ENCODE measurements around the gene KY. TPM values are rescaled to one million over a fixed set of nuclear protein-coding genes. Genes with fewer than 3 reads are reported as not detected.

KY gene, protein sequence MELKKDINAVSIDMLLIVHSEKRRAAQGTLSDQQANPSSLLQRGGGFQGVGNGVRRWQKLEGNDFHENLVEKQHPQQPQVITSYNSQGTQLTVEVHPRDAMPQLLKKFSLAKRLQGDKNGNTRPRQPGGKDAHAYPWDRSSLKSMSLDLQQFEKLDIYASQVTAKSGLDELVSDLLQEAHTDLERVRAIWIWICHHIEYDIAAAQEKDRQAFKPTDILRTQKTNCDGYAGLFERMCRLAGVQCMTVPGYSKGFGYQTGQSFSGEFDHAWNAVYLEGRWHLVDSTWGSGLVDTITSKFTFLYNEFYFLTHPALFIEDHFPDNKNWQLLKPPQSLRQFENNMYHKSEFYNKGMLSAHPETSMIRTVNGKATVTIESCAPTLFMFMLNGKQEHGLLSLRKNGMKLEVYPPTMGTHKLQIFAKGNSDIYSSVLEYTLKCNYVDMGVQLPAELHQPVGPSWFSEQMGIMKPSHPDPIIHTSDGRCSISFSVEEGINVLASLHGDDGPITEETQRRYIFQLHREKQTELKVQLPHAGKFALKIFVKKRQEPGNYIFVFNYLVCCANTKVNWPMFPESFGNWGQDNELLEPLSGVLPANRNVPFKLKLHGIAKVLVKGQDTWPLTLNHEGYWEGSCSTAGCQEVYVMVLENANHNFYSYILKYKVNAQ
- total RNA-seq (2016; rRNA removed; fragmentation: Illumina TruSeq; extraction: Trizol) (not detected in 2 replicates), polyA plus RNA-seq (2011; rRNA removed) (not detected in 2 replicates), polyA minus RNA-seq (2011; rRNA and poly(A)+ RNA removed; ENCODE audit: low replicate concordance) (0.05 TPM in 1 of 2 replicates, not detected in the other), Bru-seq, nascent RNA (not detected), BruChase-seq, experiment 1, labeled RNA remaining after a 6-hour chase (not detected), BruChase-seq, experiment 2, labeled RNA remaining after a 2-hour chase (not detected)
- not detected in 2 replicates for total RNA-seq (2016; cell fraction: cytosol; rRNA removed; fragmentation: Illumina TruSeq; extraction: Trizol; ENCODE audit: low read depth)
- total RNA-seq (2016; cell fraction: insoluble cytoplasmic fraction; rRNA removed; fragmentation: Illumina TruSeq; extraction: Trizol): not detected in 2 replicates
- not detected in 2 replicates for total RNA-seq (2016; cell fraction: membrane; rRNA removed; fragmentation: Illumina TruSeq; extraction: Trizol)
- total RNA-seq (2016; cell fraction: nucleus; rRNA removed; fragmentation: Illumina TruSeq; extraction: Trizol): not detected in 2 replicates
- not detected in 2 replicates for polyA plus RNA-seq (2011; cell fraction: cytosol; rRNA removed)
- polyA plus RNA-seq (2011; cell fraction: nucleus; rRNA removed): not detected in 2 replicates
- polyA plus RNA-seq (2012): not detected in 2 replicates
- polyA plus RNA-seq (2016; cell fraction: cytosol; fragmentation: Illumina TruSeq; extraction: Trizol; ENCODE audit: low read depth): not detected in 2 replicates
- not detected in 2 replicates for polyA plus RNA-seq (2016; cell fraction: insoluble cytoplasmic fraction; fragmentation: Illumina TruSeq; extraction: Trizol; ENCODE audit: low read depth)
- not detected in 2 replicates for polyA plus RNA-seq (2016; cell fraction: membrane; fragmentation: Illumina TruSeq; extraction: Trizol; ENCODE audit: low read depth)
- not detected in 2 replicates for polyA plus RNA-seq (2016; cell fraction: nucleus; fragmentation: Illumina TruSeq; extraction: Trizol; ENCODE audit: insufficient read depth, low read depth)
- not detected in 2 replicates for polyA minus RNA-seq (2011; cell fraction: cytosol; rRNA and poly(A)+ RNA removed)
- polyA minus RNA-seq (2011; cell fraction: nucleus; rRNA and poly(A)+ RNA removed): not detected in 2 replicates
- long read RNA-seq, experiment 1: 0 reads
- long read RNA-seq, experiment 2: 0 reads

DNA sequence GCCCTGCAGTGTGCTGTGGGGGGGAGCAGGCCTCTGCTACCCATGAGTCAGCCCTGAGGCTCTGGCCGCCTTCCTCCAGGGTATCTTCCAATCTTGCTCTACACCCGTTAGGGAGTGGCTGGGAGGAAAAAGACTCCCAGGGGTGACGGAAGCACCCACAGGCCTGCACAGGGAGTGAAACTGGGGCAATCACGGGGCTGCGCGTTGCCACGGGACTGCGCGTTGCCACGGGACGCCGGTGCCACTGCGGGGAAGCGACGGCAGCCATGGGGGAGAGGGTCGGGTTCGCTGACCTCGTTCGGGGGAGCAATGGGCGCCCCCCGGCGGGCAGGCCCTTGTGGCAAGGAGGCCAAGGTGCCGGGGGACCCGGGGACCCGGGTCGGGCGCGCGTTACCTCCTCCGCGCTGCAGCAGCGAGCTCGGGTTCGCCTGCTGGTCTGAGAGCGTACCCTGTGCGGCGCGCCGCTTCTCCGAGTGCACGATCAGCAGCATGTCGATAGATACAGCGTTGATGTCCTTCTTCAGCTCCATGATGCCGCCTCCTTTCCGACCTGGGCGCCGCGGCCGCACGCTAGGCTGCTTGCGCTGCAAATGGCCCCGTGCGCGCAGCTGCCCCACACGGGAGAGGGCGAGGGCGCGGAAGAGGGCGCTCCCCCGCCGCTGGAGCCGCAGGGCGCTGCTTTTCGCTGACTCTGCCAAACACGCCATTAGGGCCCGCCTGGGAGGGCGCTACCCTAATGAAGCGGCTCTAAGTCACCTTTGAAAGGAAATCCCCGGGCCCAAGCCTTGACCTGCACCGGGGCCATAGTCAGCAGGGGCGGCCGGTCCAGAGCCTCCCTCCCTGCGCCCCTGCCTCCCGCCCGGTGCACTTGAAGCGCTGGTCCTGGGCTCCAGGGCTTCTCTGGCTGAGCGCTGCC lies at the start of gene KY:
TSS of gene KY (minus strand) at position 592 of the 916 bp plus-strand sequence. CDS start at position 530, 62 bp downstream.
- intact Hi-C loops (cut with micrococcal nuclease; ENCODE audit: unreplicated experiment): no loop called here
- TF ChIP-seq, protein P1, sequence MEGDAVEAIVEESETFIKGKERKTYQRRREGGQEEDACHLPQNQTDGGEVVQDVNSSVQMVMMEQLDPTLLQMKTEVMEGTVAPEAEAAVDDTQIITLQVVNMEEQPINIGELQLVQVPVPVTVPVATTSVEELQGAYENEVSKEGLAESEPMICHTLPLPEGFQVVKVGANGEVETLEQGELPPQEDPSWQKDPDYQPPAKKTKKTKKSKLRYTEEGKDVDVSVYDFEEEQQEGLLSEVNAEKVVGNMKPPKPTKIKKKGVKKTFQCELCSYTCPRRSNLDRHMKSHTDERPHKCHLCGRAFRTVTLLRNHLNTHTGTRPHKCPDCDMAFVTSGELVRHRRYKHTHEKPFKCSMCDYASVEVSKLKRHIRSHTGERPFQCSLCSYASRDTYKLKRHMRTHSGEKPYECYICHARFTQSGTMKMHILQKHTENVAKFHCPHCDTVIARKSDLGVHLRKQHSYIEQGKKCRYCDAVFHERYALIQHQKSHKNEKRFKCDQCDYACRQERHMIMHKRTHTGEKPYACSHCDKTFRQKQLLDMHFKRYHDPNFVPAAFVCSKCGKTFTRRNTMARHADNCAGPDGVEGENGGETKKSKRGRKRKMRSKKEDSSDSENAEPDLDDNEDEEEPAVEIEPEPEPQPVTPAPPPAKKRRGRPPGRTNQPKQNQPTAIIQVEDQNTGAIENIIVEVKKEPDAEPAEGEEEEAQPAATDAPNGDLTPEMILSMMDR (CRISPR knock-in tag; IDR thresholded peaks at IDR 0.05): peak; percentile 25; the same call in 1 of the 2 replicates
- TF ChIP-seq ZNF431 (CRISPR knock-in tag; IDR thresholded peaks at IDR 0.05; ENCODE audit: borderline replicate concordance, low read depth): no peak
- no peak for TF ChIP-seq SMC3 (IDR thresholded peaks at IDR 0.05; ENCODE audit: low read length)
- no peak for TF ChIP-seq ZNF232 (CRISPR knock-in tag; IDR thresholded peaks at IDR 0.05; ENCODE audit: borderline replicate concordance)
- peak; percentile 89 for TF ChIP-seq HNRNPLL (IDR thresholded peaks at IDR 0.05; ENCODE audit: low read depth, low read length, poor library complexity, severe bottlenecking)
- TF ChIP-seq FOXA3 (CRISPR knock-in tag; IDR thresholded peaks at IDR 0.05): no peak
- TF ChIP-seq, protein P2, sequence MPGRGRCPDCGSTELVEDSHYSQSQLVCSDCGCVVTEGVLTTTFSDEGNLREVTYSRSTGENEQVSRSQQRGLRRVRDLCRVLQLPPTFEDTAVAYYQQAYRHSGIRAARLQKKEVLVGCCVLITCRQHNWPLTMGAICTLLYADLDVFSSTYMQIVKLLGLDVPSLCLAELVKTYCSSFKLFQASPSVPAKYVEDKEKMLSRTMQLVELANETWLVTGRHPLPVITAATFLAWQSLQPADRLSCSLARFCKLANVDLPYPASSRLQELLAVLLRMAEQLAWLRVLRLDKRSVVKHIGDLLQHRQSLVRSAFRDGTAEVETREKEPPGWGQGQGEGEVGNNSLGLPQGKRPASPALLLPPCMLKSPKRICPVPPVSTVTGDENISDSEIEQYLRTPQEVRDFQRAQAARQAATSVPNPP (CRISPR knock-in tag; IDR thresholded peaks at IDR 0.05): no peak
- TF ChIP-seq MZF1 (CRISPR knock-in tag; IDR thresholded peaks at IDR 0.05; ENCODE audit: borderline replicate concordance): no peak
- no peak for TF ChIP-seq ZNF274 (CRISPR knock-in tag; IDR thresholded peaks at IDR 0.05)
- no peak for TF ChIP-seq NFYB (CRISPR knock-in tag; IDR thresholded peaks at IDR 0.05)
- TF ChIP-seq, protein P3, sequence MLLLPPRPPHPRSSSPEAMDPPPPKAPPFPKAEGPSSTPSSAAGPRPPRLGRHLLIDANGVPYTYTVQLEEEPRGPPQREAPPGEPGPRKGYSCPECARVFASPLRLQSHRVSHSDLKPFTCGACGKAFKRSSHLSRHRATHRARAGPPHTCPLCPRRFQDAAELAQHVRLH (CRISPR knock-in tag; IDR thresholded peaks at IDR 0.05; ENCODE audit: borderline replicate concordance, low read depth): no peak
- no peak for TF ChIP-seq ZFP36 (IDR thresholded peaks at IDR 0.05; ENCODE audit: borderline replicate concordance, low read depth, low read length, partially characterized antibody)
- peak; percentile 73 to 79 for TF ChIP-seq MAFK (conservative IDR thresholded peaks at IDR 0.05 in 1 of 2, IDR thresholded peaks at IDR 0.05 in 1 of 2; ENCODE audit: low read length in 2 of 2)

More for the DNA sequence above, at the start of gene KY:
- Histone ChIP-seq H3K4me3 (replicated peaks in 1 of 3; ENCODE audit: insufficient read depth in 1 of 3, low read depth in 2 of 3, low read length in 3 of 3) (no peak within 1 kb of the TSS), H3K36me3 (replicated peaks in 1 of 2; ENCODE audit: control insufficient read depth in 1 of 2, insufficient read depth in 2 of 2, low read length in 2 of 2) (no peaks in the 10 kb centered on the region), H3K27ac (ENCODE audit: extremely low read length, insufficient read depth, low read length) (no peak within 1 kb of the TSS), H3K9me3 (ENCODE audit: low read length) (no peaks in the 10 kb centered on the region), H4K20me1 (ENCODE audit: insufficient read depth, low read length) (no peaks in the 10 kb centered on the region), H3K9ac (ENCODE audit: insufficient read depth, low read depth, low read length) (no peak within 1 kb of the TSS), H3K4me2 (ENCODE audit: low read depth, low read length) (no peak within 1 kb of the TSS), H3K79me2 (ENCODE audit: insufficient read depth, low read length) (no peaks in the 10 kb centered on the region), H3K4me1 (ENCODE audit: insufficient read depth, low read length) (no peaks in the 10 kb centered on the region), H2AFZ (ENCODE audit: low read length) (no peak within 1 kb of the TSS), H3K27me3 (ENCODE audit: control insufficient read depth in 1 of 2, insufficient read depth in 2 of 2, low read length in 2 of 2) (peaks cover 0 to 36% of the 10 kb centered on the region in 2 experiments; a peak in 4 of 5 replicates)
- ChIA-PET CTCF (ENCODE audit: low intra/inter-chr PET ratio, low total read pairs) (no interaction called here), POLR2A (no interaction called here)
- DNase-seq (ENCODE audit: low spot score): no peak
- ATAC-seq: peak; percentile 73
- BruUV-seq (replicated peaks): no TSS peak
- no peak for FAIRE-seq
- in situ Hi-C loops (cut with HindIII; ENCODE audit: extremely low pct_ligation_motif_present, low pct_unique_long_range_greater_than_20kb): no loop called here
- 48% methylated on average over 46 of the region's 77 CpGs for WGBS (ENCODE audit: low lambda C conversion rate)
